ENCODE results near the gene GGCX. TPM values are rescaled to one million over a fixed set of nuclear protein-coding genes. Genes with fewer than 3 reads are reported as not detected.

The GGCX gene
- total RNA-seq, 4 donors from 2014 or later: 15.8 to 37.1 (median 25.8) TPM

DNA sequence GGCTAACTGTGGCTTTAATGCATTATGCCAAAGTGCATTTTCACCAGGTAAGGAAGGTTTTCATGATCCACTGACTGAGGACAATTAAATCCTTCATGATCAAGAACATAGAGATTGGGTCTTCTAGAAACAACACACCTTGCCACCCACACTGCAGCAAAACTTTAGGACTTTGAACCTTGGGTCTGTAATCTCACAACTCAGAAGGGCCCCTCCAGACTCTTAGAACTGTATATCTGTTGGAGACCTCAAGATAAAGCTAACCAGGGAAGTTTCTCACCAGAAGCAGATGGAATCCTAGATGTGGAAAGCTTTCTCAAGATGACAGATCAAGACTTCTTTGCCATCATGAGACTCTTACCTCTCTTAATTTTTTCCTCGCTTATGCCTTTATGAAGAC, 64.9 kb downstream of the GGCX start:
- intact Hi-C loops (cut with DNase I; ENCODE audit: low total_unique reads): no loop called here
- no peak for DNase-seq (ENCODE audit: low spot score in 2 of 2)
- TF ChIP-seq, protein P1, sequence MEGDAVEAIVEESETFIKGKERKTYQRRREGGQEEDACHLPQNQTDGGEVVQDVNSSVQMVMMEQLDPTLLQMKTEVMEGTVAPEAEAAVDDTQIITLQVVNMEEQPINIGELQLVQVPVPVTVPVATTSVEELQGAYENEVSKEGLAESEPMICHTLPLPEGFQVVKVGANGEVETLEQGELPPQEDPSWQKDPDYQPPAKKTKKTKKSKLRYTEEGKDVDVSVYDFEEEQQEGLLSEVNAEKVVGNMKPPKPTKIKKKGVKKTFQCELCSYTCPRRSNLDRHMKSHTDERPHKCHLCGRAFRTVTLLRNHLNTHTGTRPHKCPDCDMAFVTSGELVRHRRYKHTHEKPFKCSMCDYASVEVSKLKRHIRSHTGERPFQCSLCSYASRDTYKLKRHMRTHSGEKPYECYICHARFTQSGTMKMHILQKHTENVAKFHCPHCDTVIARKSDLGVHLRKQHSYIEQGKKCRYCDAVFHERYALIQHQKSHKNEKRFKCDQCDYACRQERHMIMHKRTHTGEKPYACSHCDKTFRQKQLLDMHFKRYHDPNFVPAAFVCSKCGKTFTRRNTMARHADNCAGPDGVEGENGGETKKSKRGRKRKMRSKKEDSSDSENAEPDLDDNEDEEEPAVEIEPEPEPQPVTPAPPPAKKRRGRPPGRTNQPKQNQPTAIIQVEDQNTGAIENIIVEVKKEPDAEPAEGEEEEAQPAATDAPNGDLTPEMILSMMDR (IDR thresholded peaks at IDR 0.05): no peak
- TF ChIP-seq POLR2A (IDR thresholded peaks at IDR 0.05): no peak
- H3K4me3 ChIP-seq (ENCODE audit: low read depth, poor library complexity, severe bottlenecking): no peak overlapping the region
- 94 to 96% methylated on average over 1 of the region's 1 CpG for WGBS, 2 donors

Other genes starting within 250 kb of the GGCX start
- 10 to 100 TPM; 57.3 to 90.4 (median 82.3) TPM for gene TGOLN2, start 233.5 kb downstream of the GGCX start, total RNA-seq
- 100 to 1,000 TPM in 2 of 4 donors, 10 to 100 TPM in 2; 86.2 to 121 (median 101) TPM for gene RETSAT, start 207.0 kb downstream of the GGCX start, total RNA-seq
- 10 to 100 TPM; 10.0 to 26.1 (median 23.5) TPM for gene ELMOD3, start 206.7 kb downstream of the GGCX start, total RNA-seq
- gene CAPG, start 151.1 kb downstream of the GGCX start, total RNA-seq: 100 to 1,000 TPM; 177 to 272 (median 232) TPM
- not detected for gene SH2D6, start 142.8 kb downstream of the GGCX start, total RNA-seq
- gene MAT2A, start 22.3 kb downstream of the GGCX start, total RNA-seq: 10 to 100 TPM; 71.2 to 96.4 (median 83.0) TPM
- 100 to 1,000 TPM in 2 of 4 donors, 10 to 100 TPM in 2; 88.3 to 207 (median 113) TPM for gene VAMP8, start 16.1 kb upstream of the GGCX start, total RNA-seq
- 10 to 100 TPM; 10.1 to 35.6 (median 14.0) TPM for gene VAMP5, start 22.9 kb upstream of the GGCX start, total RNA-seq
- gene RNF181, start 34.3 kb upstream of the GGCX start, total RNA-seq: 100 to 1,000 TPM in 3 of 4 donors, 10 to 100 TPM in 1; 63.1 to 114 (median 107) TPM
- gene TMEM150A, start 41.2 kb upstream of the GGCX start, total RNA-seq: 10 to 100 TPM in 2 of 4 donors, 1 to 10 TPM in 2; 5.8 to 13.7 (median 9.5) TPM
- 10 to 100 TPM; 15.1 to 41.1 (median 19.0) TPM for gene C2orf68, start 50.6 kb upstream of the GGCX start, total RNA-seq
- gene USP39, start 54.7 kb upstream of the GGCX start, total RNA-seq: 100 to 1,000 TPM in 1 of 4 donors, 10 to 100 TPM in 3; 45.6 to 160 (median 67.9) TPM
- gene SFTPB, start 106.7 kb upstream of the GGCX start, total RNA-seq: not detected
- gene GNLY, start 132.9 kb upstream of the GGCX start, total RNA-seq: 1 to 10 TPM in 2 of 4 donors, under 1 TPM in 1, not detected in 1; 0.42 to 3.6 (median 1.3) TPM
- gene ATOH8, start 192.5 kb upstream of the GGCX start, total RNA-seq: 10 to 100 TPM; 27.3 to 79.8 (median 33.7) TPM